Ovary (tissue), 3 donors: ENCODE results near the gene CCNK.

ENCODE experiments used
- POLR2A ChIP-seq: fragments of 450-650 bp; IDR thresholded peaks from one replicate; pipeline ENCODE4 v1.6.1; 2017; ENCODE audit warnings: antibody characterized with exemption, mild to moderate bottlenecking, moderate library complexity
- TF ChIP-seq, protein P1 (sequence below), 3 donors: fragments of 450-650 bp in 2 of 3; fragments of 200-600 bp in 1 of 3; IDR thresholded peaks; one replicate each; pipeline versions ENCODE4 v1.5.1 to v1.8.0; 2016 to 2022; ENCODE audit warnings: antibody characterized with exemption in 3 of 3, mild to moderate bottlenecking in 1 of 3
- donor health status: DM: no; HTN: no; CAD: no.

- no peak for TF ChIP-seq POLR2A
- TF ChIP-seq, protein P1, sequence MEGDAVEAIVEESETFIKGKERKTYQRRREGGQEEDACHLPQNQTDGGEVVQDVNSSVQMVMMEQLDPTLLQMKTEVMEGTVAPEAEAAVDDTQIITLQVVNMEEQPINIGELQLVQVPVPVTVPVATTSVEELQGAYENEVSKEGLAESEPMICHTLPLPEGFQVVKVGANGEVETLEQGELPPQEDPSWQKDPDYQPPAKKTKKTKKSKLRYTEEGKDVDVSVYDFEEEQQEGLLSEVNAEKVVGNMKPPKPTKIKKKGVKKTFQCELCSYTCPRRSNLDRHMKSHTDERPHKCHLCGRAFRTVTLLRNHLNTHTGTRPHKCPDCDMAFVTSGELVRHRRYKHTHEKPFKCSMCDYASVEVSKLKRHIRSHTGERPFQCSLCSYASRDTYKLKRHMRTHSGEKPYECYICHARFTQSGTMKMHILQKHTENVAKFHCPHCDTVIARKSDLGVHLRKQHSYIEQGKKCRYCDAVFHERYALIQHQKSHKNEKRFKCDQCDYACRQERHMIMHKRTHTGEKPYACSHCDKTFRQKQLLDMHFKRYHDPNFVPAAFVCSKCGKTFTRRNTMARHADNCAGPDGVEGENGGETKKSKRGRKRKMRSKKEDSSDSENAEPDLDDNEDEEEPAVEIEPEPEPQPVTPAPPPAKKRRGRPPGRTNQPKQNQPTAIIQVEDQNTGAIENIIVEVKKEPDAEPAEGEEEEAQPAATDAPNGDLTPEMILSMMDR (IDR thresholded peaks at IDR 0.05) = no peak
Observed at GRCh38 chr14:99445931-99446330, 35.3 kb upstream of the CCNK start.
